SU-DHL-6 (cell line): Measurements from ENCODE around the gene MRPL36.

Source experiments
- H2AFZ ChIP-seq: fragments of 200-600 bp; sonication (generic); 2 replicates; pipeline ENCODE4 v1.6.1; 2014; ENCODE audit warnings: low read depth, mild to moderate bottlenecking, moderate library complexity, mixed read lengths, antibody characterized with exemption, low read length; ENCODE audit not compliant: severe bottlenecking
- H3F3A ChIP-seq: fragments of 200-600 bp; shearing (Covaris generic); 2 replicates; pipeline ENCODE4 v1.6.0; 2016; ENCODE audit warnings: antibody characterized with exemption, mild to moderate bottlenecking; ENCODE audit not compliant: insufficient read depth
- H3K27ac ChIP-seq: fragments of 200-600 bp; sonication (generic); 2 replicates; pipeline ENCODE4 v1.5.1; 2016; ENCODE audit warnings: low read depth, mild to moderate bottlenecking, low read length, moderate library complexity, mixed read lengths
- H3K27me3 ChIP-seq: fragments of 200-600 bp; sonication (generic), shearing (Covaris generic); 2 replicates; pipeline ENCODE4 v1.6.0; 2014; ENCODE audit warnings: mild to moderate bottlenecking, low read length
- H3K36me3 ChIP-seq: fragments of 200-600 bp; sonication (generic); 2 replicates; pipeline ENCODE4 v1.6.1; 2014; ENCODE audit warnings: mild to moderate bottlenecking, low read length, mixed read lengths
- H3K4me2 ChIP-seq: fragments of 300-600, 200-600 bp; shearing (Covaris generic), sonication (generic); 2 replicates; pipeline ENCODE4 v1.6.0; 2014; ENCODE audit warnings: low read length, low read depth, mild to moderate bottlenecking; ENCODE audit not compliant: poor library complexity, severe bottlenecking
- H3K4me3 ChIP-seq: fragments of 200-600 bp; sonication (generic); 2 replicates; pipeline ENCODE4 v1.5.1; 2014; ENCODE audit warnings: antibody characterized with exemption, low read length, mild to moderate bottlenecking, mixed read lengths; ENCODE audit not compliant: insufficient read depth, poor library complexity, severe bottlenecking
- H3K79me2 ChIP-seq: fragments of 200-600 bp; sonication (generic); 2 replicates; pipeline ENCODE4 v1.6.1; 2014; ENCODE audit warnings: mild to moderate bottlenecking, low read length, moderate library complexity; ENCODE audit not compliant: insufficient read depth
- H3K9ac ChIP-seq: fragments of 200-600 bp; sonication (generic); 2 replicates; pipeline ENCODE4 v1.7.0; 2014; ENCODE audit warnings: mild to moderate bottlenecking, low read length
- H3K9me2 ChIP-seq: fragments of 200-600 bp; sonication (generic); replicated peaks from 2 replicates; pipeline ENCODE4 v1.6.1; 2014; ENCODE audit warnings: low read length; ENCODE audit not compliant: insufficient read depth
- H3K9me3 ChIP-seq: fragments of 200-600 bp; sonication (generic); 2 replicates; pipeline ENCODE4 v1.6.1; 2014; ENCODE audit warnings: low read length, mixed read lengths; ENCODE audit not compliant: insufficient read depth
- H4K20me1 ChIP-seq: fragments of 200-600 bp; sonication (generic); 2 replicates; pipeline ENCODE4 v1.6.1; 2014; ENCODE audit warnings: low read depth, mild to moderate bottlenecking, antibody characterized with exemption, low read length, moderate library complexity, mixed read lengths
- EZH2phosphoT487 ChIP-seq: fragments of 200-600 bp; sonication (generic), shearing (Covaris generic); conservative IDR thresholded peaks from 2 replicates; pipeline ENCODE4 v1.6.1; 2018; ENCODE audit warnings: mild to moderate bottlenecking, antibody characterized with exemption, low read length, moderate library complexity, mixed read lengths
- TF ChIP-seq, protein P1 (sequence below): fragments of 200-600 bp; sonication (generic); IDR thresholded peaks from one replicate; pipeline ENCODE4 v1.5.1; 2017; ENCODE audit warnings: antibody characterized with exemption, mild to moderate bottlenecking, low read length, moderate library complexity; ENCODE audit not compliant: insufficient read depth, poor library complexity, severe bottlenecking

The MRPL36 gene

DNA sequence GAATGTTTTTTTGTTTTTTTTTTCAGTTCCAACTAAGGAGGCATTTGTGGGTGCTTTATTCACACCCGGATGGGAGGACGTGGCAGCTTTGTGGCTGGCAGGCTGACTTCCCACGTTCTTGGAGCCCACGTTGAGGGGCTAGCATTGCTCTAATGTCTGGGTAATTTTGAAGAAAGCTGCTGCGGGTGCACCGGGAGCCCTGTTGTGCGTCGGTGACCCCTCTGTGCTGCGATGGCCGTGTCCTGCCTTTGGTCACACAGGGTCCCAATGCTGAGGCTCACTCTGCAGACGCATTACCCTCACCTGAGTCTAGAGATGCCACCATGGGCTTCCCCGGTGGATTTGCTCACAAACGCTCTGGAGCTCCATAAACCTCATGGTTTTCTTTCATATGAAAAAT, 35.8 kb upstream of the MRPL36 start:
- Histone ChIP-seq H3K9me3 (no peaks in the 10 kb centered on the region), H3K27ac (no peak overlapping the region), H3K27me3 (no peaks in the 10 kb centered on the region), H4K20me1 (no peaks in the 10 kb centered on the region), H2AFZ (no peak overlapping the region), H3K79me2 (no peaks in the 10 kb centered on the region), H3F3A (no peaks in the 10 kb centered on the region), H3K4me2 (no peak overlapping the region), H3K9ac (no peak overlapping the region), H3K36me3 (no peaks in the 10 kb centered on the region), H3K4me3 (no peak overlapping the region), H3K9me2 (no peaks in the 10 kb centered on the region)
- TF ChIP-seq, protein P1, sequence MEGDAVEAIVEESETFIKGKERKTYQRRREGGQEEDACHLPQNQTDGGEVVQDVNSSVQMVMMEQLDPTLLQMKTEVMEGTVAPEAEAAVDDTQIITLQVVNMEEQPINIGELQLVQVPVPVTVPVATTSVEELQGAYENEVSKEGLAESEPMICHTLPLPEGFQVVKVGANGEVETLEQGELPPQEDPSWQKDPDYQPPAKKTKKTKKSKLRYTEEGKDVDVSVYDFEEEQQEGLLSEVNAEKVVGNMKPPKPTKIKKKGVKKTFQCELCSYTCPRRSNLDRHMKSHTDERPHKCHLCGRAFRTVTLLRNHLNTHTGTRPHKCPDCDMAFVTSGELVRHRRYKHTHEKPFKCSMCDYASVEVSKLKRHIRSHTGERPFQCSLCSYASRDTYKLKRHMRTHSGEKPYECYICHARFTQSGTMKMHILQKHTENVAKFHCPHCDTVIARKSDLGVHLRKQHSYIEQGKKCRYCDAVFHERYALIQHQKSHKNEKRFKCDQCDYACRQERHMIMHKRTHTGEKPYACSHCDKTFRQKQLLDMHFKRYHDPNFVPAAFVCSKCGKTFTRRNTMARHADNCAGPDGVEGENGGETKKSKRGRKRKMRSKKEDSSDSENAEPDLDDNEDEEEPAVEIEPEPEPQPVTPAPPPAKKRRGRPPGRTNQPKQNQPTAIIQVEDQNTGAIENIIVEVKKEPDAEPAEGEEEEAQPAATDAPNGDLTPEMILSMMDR = no peak
- no peak for TF ChIP-seq EZH2phosphoT487

- no peaks in the 10 kb centered on the region for H3K36me3 ChIP-seq
- no peaks in the 10 kb centered on the region for H3F3A ChIP-seq
- no peak overlapping the region for H3K4me3 ChIP-seq
- H3K9me2 ChIP-seq = no peaks in the 10 kb centered on the region
- no peaks in the 10 kb centered on the region for H3K27me3 ChIP-seq
- H2AFZ ChIP-seq = no peak overlapping the region
- H3K4me2 ChIP-seq = no peak overlapping the region
- no peaks in the 10 kb centered on the region for H3K79me2 ChIP-seq
- no peak overlapping the region for H3K27ac ChIP-seq
- H4K20me1 ChIP-seq = no peaks in the 10 kb centered on the region
- H3K9ac ChIP-seq = no peak overlapping the region
- TF ChIP-seq, protein P1 = no peak
- no peak for TF ChIP-seq EZH2phosphoT487
- H3K9me3 ChIP-seq = no peaks in the 10 kb centered on the region
Observed at GRCh38 chr5:1834721-1835429, 35.2 kb upstream of the MRPL36 start.

- H3K9me2 ChIP-seq = no peaks in the 10 kb centered on the region
- H3K79me2 ChIP-seq = no peaks in the 10 kb centered on the region
Observed at GRCh38 chr5:1834022-1834551, 34.5 kb upstream of the MRPL36 start.

More at GRCh38 chr5:1834022-1834551, 34.5 kb upstream of the MRPL36 start:
- H4K20me1 ChIP-seq = no peaks in the 10 kb centered on the region
- H3K4me2 ChIP-seq = no peak overlapping the region
- no peak overlapping the region for H2AFZ ChIP-seq
- no peaks in the 10 kb centered on the region for H3K27me3 ChIP-seq
- H3K27ac ChIP-seq = no peak overlapping the region
- no peak for TF ChIP-seq EZH2phosphoT487
- TF ChIP-seq, protein P1 = no peak
- no peaks in the 10 kb centered on the region for H3F3A ChIP-seq
- H3K9ac ChIP-seq = no peak overlapping the region
- H3K36me3 ChIP-seq = no peaks in the 10 kb centered on the region
- no peaks in the 10 kb centered on the region for H3K9me3 ChIP-seq
- H3K4me3 ChIP-seq = no peak overlapping the region
